ENCODE results near the gene ATP6V0C. TPM values are rescaled to one million over a fixed set of nuclear protein-coding genes. Genes with fewer than 3 reads are reported as not detected.
"Not testable (repeated sequence)": the region's sequence is repeated elsewhere in the genome, so short reads cannot be mapped to it uniquely, and the experiment has no call there.

Gene ATP6V0C
- total and polyA plus RNA-seq, 4 donors, result 67.9 to 119 (median 112) TPM

DNA sequence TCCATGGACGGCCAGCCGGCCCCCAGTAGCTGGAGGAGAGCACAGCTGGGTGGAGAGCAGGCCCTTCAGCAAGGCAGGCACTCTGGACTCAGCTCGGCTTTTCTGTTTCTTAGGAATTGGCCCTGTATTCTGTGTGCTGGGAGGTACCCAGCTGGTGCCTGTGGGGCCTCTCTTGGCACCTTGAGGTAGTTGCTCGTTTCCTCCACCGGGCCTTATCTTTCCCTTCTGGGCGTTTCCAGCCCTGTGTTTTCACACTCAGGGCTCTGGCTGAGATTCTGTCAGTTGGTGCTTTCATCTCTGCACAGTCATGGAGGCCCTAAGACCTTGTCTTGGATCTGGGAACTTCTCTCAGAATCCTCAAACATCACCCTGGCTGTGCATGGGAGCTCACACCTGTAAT, 53.8 kb downstream of the ATP6V0C start:
- H3K9me3 ChIP-seq (ENCODE audit: control insufficient read depth, low read length); H3K27me3 ChIP-seq (ENCODE audit: control insufficient read depth in 1 of 2, insufficient read depth in 2 of 2, low read length in 1 of 2); H3K36me3 ChIP-seq (ENCODE audit: control insufficient read depth in 1 of 2, insufficient read depth in 2 of 2, low read length in 1 of 2); DNase-seq; intact Hi-C loops (cut with DNase I); H3K4me1 ChIP-seq (ENCODE audit: control insufficient read depth in 1 of 2, insufficient read depth in 2 of 2, low read length in 2 of 2); ATAC-seq (ENCODE audit: low FRiP score); H3K27ac ChIP-seq (ENCODE audit: low read depth in 1 of 2, low read length in 2 of 2); H3K4me3 ChIP-seq (ENCODE audit: low read length in 2 of 2): not testable (repeated sequence)
- no CpG with 5 or more reads among the region's 6 CpGs for WGBS, 2 donors

DNA sequence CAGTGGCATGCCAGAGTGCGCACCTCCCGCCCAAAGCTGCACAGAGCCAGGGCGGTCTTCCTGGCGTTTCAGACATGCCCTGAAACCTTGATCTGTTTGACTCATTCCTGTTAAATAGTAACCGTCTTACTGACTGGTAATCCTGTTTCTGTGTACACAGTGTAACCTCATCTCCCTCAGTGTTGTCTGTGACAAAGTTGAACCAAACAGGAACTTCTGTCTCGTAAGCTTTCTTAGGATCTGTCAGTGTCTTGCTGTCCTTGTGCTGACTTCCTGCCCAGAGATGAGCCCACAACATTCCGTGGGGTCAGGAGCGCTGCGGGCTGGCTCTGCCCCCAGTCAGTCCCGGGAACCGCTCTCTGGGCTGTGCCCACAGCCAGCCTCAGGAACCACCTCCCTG, 54.8 kb downstream of the ATP6V0C start:
- H3K4me1 ChIP-seq (ENCODE audit: control insufficient read depth in 1 of 2, insufficient read depth in 2 of 2, low read length in 2 of 2); intact Hi-C loops (cut with DNase I); H3K36me3 ChIP-seq (ENCODE audit: control insufficient read depth in 1 of 2, insufficient read depth in 2 of 2, low read length in 1 of 2); H3K4me3 ChIP-seq (ENCODE audit: low read length in 2 of 2); ATAC-seq (ENCODE audit: low FRiP score); DNase-seq; H3K9me3 ChIP-seq (ENCODE audit: control insufficient read depth, low read length); H3K27me3 ChIP-seq (ENCODE audit: control insufficient read depth in 1 of 2, insufficient read depth in 2 of 2, low read length in 1 of 2); H3K27ac ChIP-seq (ENCODE audit: low read depth in 1 of 2, low read length in 2 of 2): not testable (repeated sequence)
- WGBS, 2 donors, result no CpG with 5 or more reads among the region's 11 CpGs

Small RNAs within 50 kb of the gene (microRNA-seq; reads per million reads assigned to microRNA genes)
- 0 reads per million in 2 donors for gene MIR3178
- gene MIR6768, result 0 reads per million in 2 donors

Other genes starting within 250 kb of the ATP6V0C start
- 10 to 100 TPM; 95.5 to 98.4 TPM for gene RNPS1, start 245.8 kb upstream of the ATP6V0C start, total RNA-seq
- 100 to 1,000 TPM in 1 of 2 donors, 10 to 100 TPM in 1; 96.4 to 101 TPM for gene RNPS1, start 245.8 kb upstream of the ATP6V0C start, polyA plus RNA-seq
- 10 to 100 TPM; 11.7 to 19.3 TPM for gene ABCA3, start 173.2 kb upstream of the ATP6V0C start, total RNA-seq
- 1 to 10 TPM; 2.6 to 7.6 TPM for gene ABCA3, start 173.2 kb upstream of the ATP6V0C start, polyA plus RNA-seq
- 1 to 10 TPM in 1 of 2 donors, under 1 TPM in 1; 0.91 to 3.6 TPM for gene CCNF, start 84.5 kb upstream of the ATP6V0C start, total RNA-seq
- gene CCNF, start 84.5 kb upstream of the ATP6V0C start, polyA plus RNA-seq, result under 1 TPM; 0.33 to 0.75 TPM
- gene TEDC2, start 53.8 kb upstream of the ATP6V0C start, total RNA-seq, result under 1 TPM; 0.62 to 0.84 TPM
- 1 to 10 TPM in 1 of 2 donors, under 1 TPM in 1; 0.38 to 1.6 TPM for gene TEDC2, start 53.8 kb upstream of the ATP6V0C start, polyA plus RNA-seq
- under 1 TPM in 1 of 2 donors, not detected in 1; 0.42 TPM for gene NTN3, start 42.7 kb upstream of the ATP6V0C start, total RNA-seq
- gene NTN3, start 42.7 kb upstream of the ATP6V0C start, polyA plus RNA-seq, result not detected
- 10 to 100 TPM in 1 of 2 donors, 1 to 10 TPM in 1; 6.9 to 15.6 TPM for gene TBC1D24, start 38.8 kb upstream of the ATP6V0C start, total RNA-seq
- gene TBC1D24, start 38.8 kb upstream of the ATP6V0C start, polyA plus RNA-seq, result 1 to 10 TPM in 1 of 2 donors, under 1 TPM in 1; 0.38 to 3.0 TPM
- 10 to 100 TPM; 22.0 to 44.6 TPM for gene AMDHD2, start 6.4 kb downstream of the ATP6V0C start, total RNA-seq
- gene AMDHD2, start 6.4 kb downstream of the ATP6V0C start, polyA plus RNA-seq, result 10 to 100 TPM; 19.5 to 48.6 TPM
- not detected for gene CEMP1, start 17.5 kb downstream of the ATP6V0C start, total RNA-seq
- gene CEMP1, start 17.5 kb downstream of the ATP6V0C start, polyA plus RNA-seq, result 1 to 10 TPM in 1 of 2 donors, under 1 TPM in 1; 0.38 to 1.2 TPM
- 10 to 100 TPM; 43.0 to 46.4 TPM for gene PDPK1, start 24.1 kb downstream of the ATP6V0C start, total RNA-seq
- gene PDPK1, start 24.1 kb downstream of the ATP6V0C start, polyA plus RNA-seq, result 10 to 100 TPM; 12.7 to 17.9 TPM
- 10 to 100 TPM; 14.3 to 15.5 TPM for gene KCTD5, start 168.6 kb downstream of the ATP6V0C start, total RNA-seq
- 10 to 100 TPM in 1 of 2 donors, 1 to 10 TPM in 1; 9.7 to 13.0 TPM for gene KCTD5, start 168.6 kb downstream of the ATP6V0C start, polyA plus RNA-seq
- gene PRSS27, start 206.3 kb downstream of the ATP6V0C start, total RNA-seq, result 1 to 10 TPM; 1.3 to 2.2 TPM
- 1 to 10 TPM; 1.4 to 1.6 TPM for gene PRSS27, start 206.3 kb downstream of the ATP6V0C start, polyA plus RNA-seq
- 100 to 1,000 TPM; 552 to 716 TPM for gene SRRM2, start 238.7 kb downstream of the ATP6V0C start, total RNA-seq
- gene SRRM2, start 238.7 kb downstream of the ATP6V0C start, polyA plus RNA-seq, result 100 to 1,000 TPM; 194 to 946 TPM